Gastroesophageal sphincter (tissue), 4 donors: Measurements from ENCODE around the gene EML1. TPM values are rescaled to one million over a fixed set of nuclear protein-coding genes. Genes with fewer than 3 reads are reported as not detected.

Experiments
- ATAC-seq: fragments of 150-250 bp; one replicate; pipeline ENCODE4 v1.9.1; 2016; ENCODE audit warnings: mild to moderate bottlenecking, moderate library complexity
- H3K27ac ChIP-seq, 4 donors: fragments of 200-600 bp; sonication (generic) in 3 of 4; 1 replicate in 3 of 4; 2 replicates in 1 of 4; pipeline ENCODE4 v1.5.1; 2016 to 2019
- H3K27me3 ChIP-seq: fragments of 200-600 bp; sonication (generic); one replicate; pipeline ENCODE4 v1.5.1; 2019
- H3K36me3 ChIP-seq, 2 donors: fragments of 200-600 bp; sonication (generic); one replicate each; pipeline ENCODE4 v1.5.1; 2019; ENCODE audit warnings: control low read depth in 1 of 2
- H3K4me1 ChIP-seq, 3 donors: fragments of 200-600 bp; sonication (generic); 1 replicate in 2 of 3; 2 replicates in 1 of 3; pipeline ENCODE4 v1.5.1; 2016 to 2019; ENCODE audit warnings: control low read depth in 2 of 3
- H3K4me3 ChIP-seq, 2 donors: fragments of 200-600 bp; sonication (generic); one replicate each; pipeline ENCODE4 v1.5.1; 2019; ENCODE audit warnings: mild to moderate bottlenecking in 1 of 2, moderate library complexity in 1 of 2
- H3K9me3 ChIP-seq, 3 donors: fragments of 200-600 bp; sonication (generic); one replicate each; pipeline ENCODE4 v1.5.1; 2017 to 2019; ENCODE audit warnings: control low read depth in 2 of 3
- EP300 ChIP-seq: sonication (generic); formaldehyde crosslinking; IDR thresholded peaks from one replicate; pipeline ENCODE4 v1.6.1; 2017; ENCODE audit warnings: antibody characterized with exemption, mild to moderate bottlenecking
- POLR2A ChIP-seq, 2 donors: fragments of 450-650 bp; IDR thresholded peaks; one replicate each; pipeline ENCODE4 v1.6.1; 2017; ENCODE audit warnings: antibody characterized with exemption in 2 of 2, mild to moderate bottlenecking in 2 of 2, moderate library complexity in 1 of 2
- POLR2AphosphoS5 ChIP-seq: sonication (generic); formaldehyde crosslinking; IDR thresholded peaks from one replicate; pipeline ENCODE4 v1.6.1; 2017; ENCODE audit warnings: antibody characterized with exemption
- WGBS, 2 donors: methylation state at CpG; one replicate each; pipeline ENCODE4 v1.1.5; 2018; ENCODE audit warnings: low coverage in 1 of 2; 5-methylcytosine and 5-hydroxymethylcytosine counted together
- total RNA-seq, 4 donors: library from RNA; depleted of rRNA; stranded (reverse); fragments of >200 nt; gene quantifications; one replicate each; pipeline ENCODE4 v1.1.0, GENCODE V29; 2016
- TF ChIP-seq, protein P1 (sequence below), 4 experiments: fragments of 200-600 bp in 2 of 4; fragments of 450-650 bp in 2 of 4; sonication (generic) in 1 of 4; IDR thresholded peaks; one replicate each; pipeline ENCODE4 v1.5.1; 2017 to 2019; ENCODE audit warnings: antibody characterized with exemption in 4 of 4, mild to moderate bottlenecking in 2 of 4, moderate library complexity in 2 of 4

The EML1 gene
- total RNA-seq, 4 donors from 2014 or later: 121 to 206 (median 136) TPM

DNA sequence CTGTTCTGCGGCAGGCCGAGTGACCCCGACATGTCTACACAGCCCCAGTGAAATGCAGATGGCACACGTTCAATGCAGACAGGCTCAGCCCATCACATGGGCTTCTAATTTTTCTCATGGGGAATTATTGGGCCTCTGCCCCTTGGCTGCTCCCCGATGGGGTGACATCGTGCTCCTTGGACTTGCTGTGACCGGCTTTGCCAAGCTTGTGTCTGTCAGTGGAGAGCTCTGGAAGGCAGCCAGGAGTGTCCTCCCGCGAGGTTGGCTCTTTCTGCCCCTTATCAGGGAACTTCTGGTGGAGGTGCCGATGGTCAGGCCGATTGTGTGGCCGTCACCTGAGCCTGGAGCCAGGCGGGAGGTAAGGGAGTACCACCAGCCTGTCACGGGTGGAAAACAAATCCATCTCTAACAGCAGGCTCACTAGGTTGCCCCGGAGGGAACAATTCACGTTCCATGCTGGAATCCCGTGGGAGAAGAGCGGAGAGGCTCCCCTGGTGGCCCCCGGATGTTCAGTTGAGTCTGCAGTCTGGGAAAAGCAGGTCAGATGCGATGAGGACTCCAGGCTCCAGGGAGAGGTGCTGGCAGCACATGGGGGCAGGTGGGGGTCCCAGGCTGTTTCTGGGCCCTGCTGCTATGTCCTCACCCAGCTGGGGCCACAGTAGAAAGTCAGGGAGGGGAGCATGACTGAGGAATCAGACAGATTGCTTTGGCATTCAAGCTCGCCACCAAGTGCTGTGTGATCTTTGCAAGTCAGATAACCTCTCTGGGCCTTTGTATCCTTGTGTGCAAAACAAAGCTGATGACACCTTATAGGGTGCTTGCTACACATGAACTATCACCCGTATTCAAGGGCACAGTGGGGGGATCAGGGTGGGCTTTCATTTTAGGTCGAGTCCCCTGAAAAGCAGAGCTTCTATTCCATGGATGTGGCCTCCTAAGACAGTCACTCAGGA lies 43.2 kb upstream of the EML1 start:
- H3K36me3 ChIP-seq: no peaks in the 10 kb centered on the region
- H3K4me1 ChIP-seq: peaks cover 10 to 99% (median 75%) of the 10 kb centered on the region in 3 donors
- ATAC-seq: no peak
- H3K9me3 ChIP-seq: no peaks in the 10 kb centered on the region
- peak overlapping the region in 1 of 2 donors; percentile 6 for H3K4me3 ChIP-seq
- TF ChIP-seq POLR2A (IDR thresholded peaks at IDR 0.05) (no peak), POLR2AphosphoS5 (no peak), EP300 (no peak)
- TF ChIP-seq, protein P1, sequence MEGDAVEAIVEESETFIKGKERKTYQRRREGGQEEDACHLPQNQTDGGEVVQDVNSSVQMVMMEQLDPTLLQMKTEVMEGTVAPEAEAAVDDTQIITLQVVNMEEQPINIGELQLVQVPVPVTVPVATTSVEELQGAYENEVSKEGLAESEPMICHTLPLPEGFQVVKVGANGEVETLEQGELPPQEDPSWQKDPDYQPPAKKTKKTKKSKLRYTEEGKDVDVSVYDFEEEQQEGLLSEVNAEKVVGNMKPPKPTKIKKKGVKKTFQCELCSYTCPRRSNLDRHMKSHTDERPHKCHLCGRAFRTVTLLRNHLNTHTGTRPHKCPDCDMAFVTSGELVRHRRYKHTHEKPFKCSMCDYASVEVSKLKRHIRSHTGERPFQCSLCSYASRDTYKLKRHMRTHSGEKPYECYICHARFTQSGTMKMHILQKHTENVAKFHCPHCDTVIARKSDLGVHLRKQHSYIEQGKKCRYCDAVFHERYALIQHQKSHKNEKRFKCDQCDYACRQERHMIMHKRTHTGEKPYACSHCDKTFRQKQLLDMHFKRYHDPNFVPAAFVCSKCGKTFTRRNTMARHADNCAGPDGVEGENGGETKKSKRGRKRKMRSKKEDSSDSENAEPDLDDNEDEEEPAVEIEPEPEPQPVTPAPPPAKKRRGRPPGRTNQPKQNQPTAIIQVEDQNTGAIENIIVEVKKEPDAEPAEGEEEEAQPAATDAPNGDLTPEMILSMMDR (IDR thresholded peaks at IDR 0.05): no peak
- H3K27ac ChIP-seq: peak overlapping the region in 3 of 4 donors; percentile 86 to 93 (median 90)
- 0 to 80% methylated on average over 1 of the region's 23 CpGs for WGBS, 2 donors
- no peaks in the 10 kb centered on the region for H3K27me3 ChIP-seq

DNA sequence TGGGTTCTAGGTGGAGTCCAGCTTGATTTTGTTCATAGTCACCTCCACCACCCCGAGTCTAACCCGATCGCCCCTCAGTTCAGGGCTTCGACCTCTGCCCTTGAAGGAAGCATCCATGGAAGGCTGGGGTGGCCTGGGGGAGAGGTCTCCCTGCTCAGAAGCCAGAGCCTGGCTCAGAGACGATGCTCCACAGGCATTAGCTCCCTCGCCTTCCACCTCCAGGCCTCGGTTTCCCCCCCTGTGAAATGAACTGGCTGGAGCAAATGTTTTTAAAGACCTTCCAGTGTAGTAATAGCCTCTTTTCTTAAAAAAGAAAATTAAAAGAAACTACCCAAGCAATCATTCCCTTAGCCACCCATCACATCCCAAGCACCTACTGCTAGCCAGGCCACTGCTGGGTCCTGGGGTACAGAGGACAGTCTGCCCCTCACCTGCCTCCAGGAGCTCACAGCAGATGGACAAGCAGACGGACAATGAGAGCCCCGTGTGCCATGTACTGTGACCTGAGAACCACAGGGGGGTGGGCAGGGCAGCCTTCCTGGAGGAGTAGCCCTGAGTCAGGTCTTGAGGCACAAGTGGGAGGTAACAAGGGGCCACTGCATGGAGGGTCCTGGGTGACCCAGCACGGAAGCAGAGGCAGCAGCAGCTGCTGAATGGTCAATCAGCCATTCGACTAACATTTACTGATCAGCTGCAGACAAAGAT lies 42.3 kb upstream of the EML1 start:
- WGBS, 2 donors: 74 to 95% methylated on average over 2 to 6 of the region's 11 CpGs

DNA sequence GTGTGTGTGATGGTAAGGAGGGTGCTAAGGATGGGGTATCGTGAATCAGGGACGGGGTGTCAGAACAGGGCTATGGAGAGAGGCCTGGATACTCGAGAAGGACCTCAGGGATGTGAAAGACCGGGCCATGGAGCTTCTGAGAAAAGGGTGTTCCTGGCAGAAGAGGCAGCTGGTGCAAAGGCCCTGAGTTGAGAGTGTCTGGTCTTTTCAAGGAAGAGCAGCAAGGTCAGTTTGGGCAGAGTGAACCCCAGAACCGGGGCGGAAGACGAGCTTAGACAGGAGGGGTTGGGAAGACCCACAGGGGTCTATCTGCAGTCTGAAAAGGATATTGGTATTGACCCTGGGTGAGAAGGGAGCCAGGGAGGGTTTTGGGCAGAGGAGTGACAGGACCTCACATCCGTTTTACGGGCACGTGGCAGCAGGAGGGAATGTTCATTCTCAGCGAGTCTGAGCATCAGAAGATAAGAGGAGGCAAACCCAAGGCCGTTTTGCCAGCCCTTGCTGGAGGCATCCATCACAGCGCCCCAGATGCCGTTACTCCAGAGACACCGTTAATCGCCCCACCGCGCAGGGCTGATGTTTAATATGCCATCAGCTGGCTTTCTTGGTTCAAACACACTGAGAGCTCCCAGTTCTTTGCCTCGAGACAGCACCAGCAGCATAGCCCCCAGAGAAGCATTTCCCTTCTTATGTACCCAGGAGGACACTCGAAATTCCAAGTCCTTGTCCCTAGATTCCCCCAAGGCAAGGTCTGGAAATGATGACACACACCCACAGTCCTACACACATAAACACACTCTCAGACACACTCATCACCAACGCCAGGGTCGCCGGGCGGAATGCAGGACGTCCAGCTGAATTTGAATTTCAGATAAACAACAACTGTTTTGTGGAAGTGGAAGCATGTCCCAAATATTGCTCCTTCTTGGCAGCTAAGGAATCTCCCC lies 41.4 kb upstream of the EML1 start:
- Histone ChIP-seq H3K27me3 (no peaks in the 10 kb centered on the region), H3K9me3 (no peaks in the 10 kb centered on the region), H3K4me1 (peaks cover 3 to 99% (median 76%) of the 10 kb centered on the region in 3 donors), H3K4me3 (no peak overlapping the region), H3K36me3 (no peaks in the 10 kb centered on the region), H3K27ac (peak overlapping the region; percentile 41 to 93 (median 88))
- no peak for ATAC-seq
- WGBS, 2 donors: 36 to 63% methylated on average over 16 to 18 of the region's 25 CpGs
- TF ChIP-seq EP300: no peak
- no peak for TF ChIP-seq POLR2A (IDR thresholded peaks at IDR 0.05)
- peak; percentile 64 for TF ChIP-seq POLR2AphosphoS5

More for the DNA sequence above, 42.3 kb upstream of the EML1 start:
- no peak overlapping the region for H3K4me3 ChIP-seq
- H3K27me3 ChIP-seq: no peaks in the 10 kb centered on the region
- no peaks in the 10 kb centered on the region for H3K36me3 ChIP-seq
- peaks cover 9 to 99% (median 75%) of the 10 kb centered on the region in 3 donors for H3K4me1 ChIP-seq
- H3K27ac ChIP-seq: peak overlapping the region in 3 of 4 donors; percentile 86 to 93 (median 90)
- no peak for ATAC-seq
- no peaks in the 10 kb centered on the region for H3K9me3 ChIP-seq
- TF ChIP-seq EP300 (no peak), POLR2A (IDR thresholded peaks at IDR 0.05) (no peak), POLR2AphosphoS5 (no peak)
- TF ChIP-seq, protein P1 (IDR thresholded peaks at IDR 0.05): no peak

DNA sequence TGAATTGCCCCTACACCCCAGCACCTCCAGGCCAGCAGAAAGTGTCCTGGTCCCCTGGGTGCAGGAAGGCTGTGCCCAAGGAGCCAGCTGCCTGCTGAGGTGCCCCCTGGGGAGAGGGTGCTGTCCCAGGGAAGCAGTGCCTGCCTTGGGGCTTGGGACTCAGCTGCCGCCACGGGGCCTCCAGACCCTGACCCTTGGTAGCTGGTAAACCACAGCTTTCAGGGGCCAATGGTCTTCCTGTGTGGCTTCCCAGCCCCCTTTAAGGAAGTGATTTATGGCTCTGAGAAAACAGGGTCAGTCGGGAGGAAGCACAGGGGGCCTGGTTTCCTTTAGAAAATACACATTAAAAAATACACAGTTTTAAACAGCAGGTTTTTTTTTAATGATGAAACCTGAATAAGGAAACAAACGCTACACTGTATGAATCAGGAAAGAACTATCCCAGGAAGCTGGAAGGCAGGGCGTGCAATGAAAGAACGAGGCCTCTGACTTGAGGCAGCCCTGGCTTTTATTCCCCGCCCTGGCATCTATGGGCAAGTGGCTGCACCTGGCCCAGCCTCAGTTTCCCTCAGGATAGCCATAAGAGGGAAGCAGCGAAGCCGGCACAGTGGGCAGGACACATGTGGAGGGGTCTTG lies 40.6 kb upstream of the EML1 start:
- Histone ChIP-seq H3K4me1 (peaks cover 3 to 99% (median 70%) of the 10 kb centered on the region in 3 donors), H3K27ac (peak overlapping the region; percentile 41 to 93 (median 88))
- ATAC-seq: no peak

More for the DNA sequence above, 40.6 kb upstream of the EML1 start:
- peak; percentile 40 for TF ChIP-seq POLR2AphosphoS5
- TF ChIP-seq POLR2A (IDR thresholded peaks at IDR 0.05): no peak
- TF ChIP-seq, protein P1 (IDR thresholded peaks at IDR 0.05): no peak
- no peak for TF ChIP-seq EP300
- 10 to 30% methylated on average over 2 to 7 of the region's 9 CpGs for WGBS, 2 donors
- no peaks in the 10 kb centered on the region for H3K9me3 ChIP-seq
- no peak overlapping the region for H3K4me3 ChIP-seq
- H3K27me3 ChIP-seq: no peaks in the 10 kb centered on the region
- no peaks in the 10 kb centered on the region for H3K36me3 ChIP-seq
